Fibroblast of lung (primary cell): ENCODE data around the gene ROBO4. TPM values are rescaled to one million over a fixed set of nuclear protein-coding genes. Genes with fewer than 3 reads are reported as not detected.

ENCODE experiments used
- DNase-seq, 2 donors: peaks; one replicate each; pipeline versions ENCODE4 v3.0.0 to v3.0.0-alpha.2; 2010; ENCODE audit warnings: low read depth in 2 of 2
- H2AFZ ChIP-seq: 2 replicates; pipeline ENCODE4 v1.5.1; 2012; ENCODE audit warnings: low read length, control low read depth, inconsistent platforms
- H3K27ac ChIP-seq: 2 replicates; pipeline ENCODE4 v1.5.1; 2011; ENCODE audit warnings: low read length, control low read depth; ENCODE audit not compliant: insufficient read depth
- H3K27me3 ChIP-seq: 2 replicates; pipeline ENCODE4 v1.5.1; 2011; ENCODE audit warnings: mild to moderate bottlenecking, low read length; ENCODE audit not compliant: control insufficient read depth, insufficient read depth
- H3K36me3 ChIP-seq: 2 replicates; pipeline ENCODE4 v1.5.1; 2011; ENCODE audit warnings: low read length; ENCODE audit not compliant: control insufficient read depth, insufficient read depth
- H3K4me1 ChIP-seq: 2 replicates; pipeline ENCODE4 v1.5.1; 2011; ENCODE audit warnings: low read length; ENCODE audit not compliant: control insufficient read depth, insufficient read depth; ENCODE audit errors: extremely low read depth
- H3K4me2 ChIP-seq: 2 replicates; pipeline ENCODE4 v1.5.1; 2011; ENCODE audit warnings: low read length, control low read depth; ENCODE audit not compliant: insufficient read depth; ENCODE audit errors: extremely low read depth
- H3K4me3 ChIP-seq, 4 experiments: fragments of 200-600 bp in 1 of 4; sonication (generic) in 1 of 4; replicated peaks in 1 of 4; 2 replicates each; pipeline ENCODE4 v1.5.1; 2011 to 2016; ENCODE audit warnings: low read length in 4 of 4, low read depth in 3 of 4, mild to moderate bottlenecking in 3 of 4, control low read depth in 2 of 4, inconsistent platforms in 1 of 4, mixed read lengths in 1 of 4; ENCODE audit not compliant: insufficient read depth in 1 of 4; ENCODE audit errors: control extremely low read depth in 1 of 4
- H3K79me2 ChIP-seq: 2 replicates; pipeline ENCODE4 v1.5.1; 2012; ENCODE audit warnings: mild to moderate bottlenecking, low read length, inconsistent platforms; ENCODE audit not compliant: control insufficient read depth, insufficient read depth
- H3K9ac ChIP-seq: 2 replicates; pipeline ENCODE4 v1.5.1; 2011; ENCODE audit warnings: mild to moderate bottlenecking, low read length, control low read depth; ENCODE audit not compliant: insufficient read depth
- H3K9me3 ChIP-seq: 2 replicates; pipeline ENCODE4 v1.5.1; 2012; ENCODE audit warnings: low read depth, low read length; ENCODE audit not compliant: control insufficient read depth, insufficient read depth
- H4K20me1 ChIP-seq: 2 replicates; pipeline ENCODE4 v1.5.1; 2011; ENCODE audit warnings: low read length; ENCODE audit not compliant: control insufficient read depth, insufficient read depth; ENCODE audit errors: extremely low read depth
- CTCF ChIP-seq, 2 donors: IDR thresholded peaks in 1 of 2; conservative IDR thresholded peaks in 1 of 2; 1 replicate in 1 of 2; 2 replicates in 1 of 2; pipeline ENCODE4 v1.5.1; 2011 to 2012; ENCODE audit warnings: low read length in 2 of 2, control low read depth in 1 of 2, inconsistent platforms in 1 of 2, low read depth in 1 of 2, mild to moderate bottlenecking in 1 of 2
- EZH2 ChIP-seq: IDR thresholded peaks from 2 replicates; pipeline ENCODE4 v1.5.1; 2012; ENCODE audit warnings: low read length, control low read depth, mild to moderate bottlenecking; ENCODE audit errors: missing control alignments
- polyA plus RNA-seq, 2 donors: library from polyadenylated mRNA; depleted of rRNA in 1 of 2; stranded (reverse) in 1 of 2; unstranded in 1 of 2; fragments of >200 nt; gene quantifications; 2 replicates each; pipeline ENCODE4 v1.2.1, GENCODE V29; 2011 to 2012; ENCODE audit warnings: missing spikeins in 1 of 2
- total RNA-seq: library from RNA; depleted of rRNA; stranded (reverse); fragments of >200 nt; gene quantifications from 2 replicates; pipeline ENCODE4 v1.2.1, GENCODE V29; 2014

ROBO4 gene
- total and polyA plus RNA-seq, 2 donors (not counting 1 experiment from before 2014, with no cell fraction given), result 0.45 to 0.66 TPM

DNA sequence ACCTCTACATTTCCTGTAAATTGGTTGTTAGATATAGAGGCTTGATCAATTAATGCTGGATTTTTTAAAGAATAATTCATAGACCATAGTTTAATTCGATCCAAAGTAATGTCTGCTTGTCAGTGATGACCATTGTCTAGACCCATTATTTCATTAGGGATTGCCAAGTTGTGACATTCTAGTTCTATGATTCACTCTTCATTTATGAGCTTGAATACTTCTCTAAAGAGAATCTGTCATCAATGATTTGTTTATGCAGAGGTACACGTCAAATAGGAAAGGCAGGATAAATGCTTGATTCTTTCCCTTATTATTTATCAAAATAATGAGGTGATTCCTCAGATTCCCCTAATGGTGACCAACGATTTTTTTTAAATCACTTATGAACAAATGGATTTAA, 56.5 kb downstream of the ROBO4 start:
- Histone ChIP-seq H2AFZ (no peak overlapping the region), H3K27me3 (peaks cover 68% of the 10 kb centered on the region), H3K4me2 (no peak overlapping the region), H3K36me3 (no peaks in the 10 kb centered on the region), H3K4me1 (peaks cover 7% of the 10 kb centered on the region), H3K9ac (no peak overlapping the region), H4K20me1 (no peaks in the 10 kb centered on the region), H3K27ac (no peak overlapping the region), H3K79me2 (no peaks in the 10 kb centered on the region), H3K9me3 (no peaks in the 10 kb centered on the region), H3K4me3 (no peak overlapping the region)
- no peak for TF ChIP-seq EZH2
- peak in 1 of 2 donors; percentile 28 for DNase-seq

- TF ChIP-seq EZH2 (no peak), CTCF (conservative IDR thresholded peaks at IDR 0.05 in 1 of 2, IDR thresholded peaks at IDR 0.05 in 1 of 2; ENCODE audit: low read depth in 1 of 2, low read length in 2 of 2) (no peak)
- H3K36me3 ChIP-seq, result no peaks in the 10 kb centered on the region
- DNase-seq, result no peak
- peaks cover 63% of the 10 kb centered on the region for H3K27me3 ChIP-seq
- peaks cover 7% of the 10 kb centered on the region for H3K4me1 ChIP-seq
- H3K4me2 ChIP-seq, result no peak overlapping the region
- H3K79me2 ChIP-seq, result no peaks in the 10 kb centered on the region
- no peaks in the 10 kb centered on the region for H4K20me1 ChIP-seq
- no peak overlapping the region for H2AFZ ChIP-seq
- no peaks in the 10 kb centered on the region for H3K9me3 ChIP-seq
- H3K27ac ChIP-seq, result no peak overlapping the region
- H3K4me3 ChIP-seq, result no peak overlapping the region
- no peak overlapping the region for H3K9ac ChIP-seq
These were observed 57.0 kb downstream of the ROBO4 start for GRCh38 chr11:124840666-124841065.

DNA sequence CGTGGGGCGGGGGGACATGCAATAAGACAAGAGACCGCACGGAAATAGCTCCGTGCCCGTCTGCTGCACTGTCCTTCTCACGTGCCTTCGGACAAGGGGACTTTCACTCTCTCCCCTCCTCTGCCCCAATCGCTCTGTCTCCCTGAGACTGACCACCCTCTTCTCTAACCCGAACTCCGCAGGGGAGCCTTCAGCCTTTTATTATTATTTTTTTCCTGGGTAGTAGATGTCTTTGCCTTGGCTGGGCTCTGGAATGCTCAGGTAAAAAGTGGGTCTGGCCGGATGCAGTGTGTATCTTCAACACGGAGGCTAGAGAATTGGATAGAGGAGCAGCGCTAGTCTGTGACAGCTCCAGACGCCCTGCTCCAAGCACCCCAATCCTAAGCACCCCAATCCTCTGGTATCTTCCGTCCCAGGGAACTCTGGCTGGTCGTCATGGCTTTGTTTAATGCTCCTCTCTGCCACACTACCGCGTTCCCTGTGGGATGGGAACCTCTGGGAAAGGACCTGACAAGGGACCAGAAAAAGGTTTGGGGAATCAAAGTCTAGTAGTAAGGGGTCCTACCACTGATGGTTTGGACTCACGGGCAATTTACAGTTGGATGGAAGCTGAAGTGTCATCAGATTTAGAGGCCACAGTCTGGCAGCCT, 57.6 kb downstream of the ROBO4 start:
- no peak for DNase-seq
- TF ChIP-seq EZH2 (peak; percentile 85), CTCF (conservative IDR thresholded peaks at IDR 0.05 in 1 of 2, IDR thresholded peaks at IDR 0.05 in 1 of 2; ENCODE audit: low read depth in 1 of 2, low read length in 2 of 2) (no peak)
- no peak overlapping the region for H3K27ac ChIP-seq
- H3K4me1 ChIP-seq, result peaks cover 7% of the 10 kb centered on the region
- no peaks in the 10 kb centered on the region for H3K79me2 ChIP-seq
- no peaks in the 10 kb centered on the region for H4K20me1 ChIP-seq
- peak overlapping the region; percentile 76 for H3K4me2 ChIP-seq
- no peaks in the 10 kb centered on the region for H3K9me3 ChIP-seq
- H3K27me3 ChIP-seq, result peaks cover 58% of the 10 kb centered on the region
- H2AFZ ChIP-seq, result no peak overlapping the region
- H3K36me3 ChIP-seq, result no peaks in the 10 kb centered on the region
- no peak overlapping the region for H3K9ac ChIP-seq
- H3K4me3 ChIP-seq, result peak overlapping the region in 1 of 4 experiments; percentile 47
